ENCODE data around the gene CENPT.

- TF ChIP-seq CTCF (IDR thresholded peaks at IDR 0.05; ENCODE audit: insufficient read depth, low read length, poor library complexity, severe bottlenecking) = no peak
- no peak for TF ChIP-seq EZH2phosphoT487 (conservative IDR thresholded peaks at IDR 0.05; ENCODE audit: low read length)
These were observed 3.0 kb downstream of the CENPT start for GRCh38 chr16:67844497-67844896.
